GM12875 (cell line): ENCODE data around the gene PTPA.

Experiments used
- H3K4me3 ChIP-seq: one replicate; pipeline ENCODE4 v1.5.1; 2011; ENCODE audit warnings: low read depth, low read length, control low read depth
- CTCF ChIP-seq: IDR thresholded peaks from 2 replicates; pipeline ENCODE4 v1.5.1; 2011; ENCODE audit warnings: low read depth, mild to moderate bottlenecking, control low read depth, inconsistent platforms, low read length, moderate library complexity, borderline replicate concordance; ENCODE audit not compliant: insufficient read depth

PTPA gene

GRCh38 chr9:129110740-129111527 is at the start of gene PTPA, which contains the start of gene CRAT:
Gene PTPA (plus strand): TSS chr9:129111415. CDS start chr9:129111601, 186 bp downstream.
Gene CRAT (minus strand): TSS chr9:129110793. CDS start chr9:129110509, 284 bp downstream.
- no peak for TF ChIP-seq CTCF
- H3K4me3 ChIP-seq: peak within 1 kb of the TSS; percentile 71

- TF ChIP-seq CTCF: no peak
- H3K4me3 ChIP-seq: no peak overlapping the region
These were observed 48.2 kb upstream of the PTPA start for GRCh38 chr9:129063061-129063460.

GRCh38 chr9:129064499-129064908 is 46.7 kb upstream of the PTPA start:
- no peak overlapping the region for H3K4me3 ChIP-seq
- no peak for TF ChIP-seq CTCF

- no peak overlapping the region for H3K4me3 ChIP-seq
These were observed 43.1 kb upstream of the PTPA start for GRCh38 chr9:129068110-129068509.

GRCh38 chr9:129068990-129069861 is 42.0 kb upstream of the PTPA start:
- no peak for TF ChIP-seq CTCF
- no peak overlapping the region for H3K4me3 ChIP-seq

More at GRCh38 chr9:129068110-129068509, 43.1 kb upstream of the PTPA start:
- no peak for TF ChIP-seq CTCF

GRCh38 chr9:129069862-129070641 is 41.2 kb upstream of the PTPA start:
- no peak overlapping the region for H3K4me3 ChIP-seq
- TF ChIP-seq CTCF: no peak
